Measurements from ENCODE around the gene AXIN1.
"Not testable (repeated sequence)": the region's sequence is repeated elsewhere in the genome, so short reads cannot be mapped to it uniquely, and the experiment has no call there.

AXIN1 gene

DNA sequence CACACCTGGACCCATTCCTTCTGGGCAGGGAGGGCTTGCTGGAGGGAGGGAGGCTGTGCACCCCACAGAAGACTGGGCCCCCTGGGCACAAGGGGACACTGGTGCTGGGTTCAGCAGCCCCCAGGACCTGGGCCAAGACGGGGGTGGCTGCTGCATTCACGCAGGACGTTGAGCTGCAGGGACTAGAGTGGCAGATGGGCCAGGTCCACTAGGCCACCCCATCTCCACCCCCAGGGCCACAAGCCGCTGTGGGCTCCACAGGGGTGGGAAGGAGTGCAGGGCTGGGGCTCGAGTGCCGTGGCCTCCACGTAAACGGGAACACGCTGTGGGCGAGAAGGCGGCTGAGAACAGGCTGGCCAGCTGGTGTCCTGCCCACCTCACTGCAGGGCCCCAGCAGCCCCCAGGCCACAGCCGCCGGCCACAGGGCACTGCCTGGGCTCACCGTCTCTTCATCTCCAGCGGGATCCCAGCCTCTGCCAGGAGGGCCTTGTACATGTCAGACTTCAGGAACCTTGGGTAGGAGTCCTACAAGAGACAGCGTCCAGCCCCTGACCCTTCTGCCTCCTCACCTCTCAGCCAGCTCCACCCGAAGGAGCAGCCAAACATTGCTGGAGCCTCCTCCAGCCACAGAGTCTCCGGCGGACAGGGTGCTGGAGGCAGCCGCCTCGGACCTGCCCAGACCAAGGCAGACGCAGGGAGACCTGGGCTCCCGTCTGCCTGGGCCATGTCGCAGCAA is 83.3 kb downstream of the AXIN1 start:
- TF ChIP-seq, protein P1, sequence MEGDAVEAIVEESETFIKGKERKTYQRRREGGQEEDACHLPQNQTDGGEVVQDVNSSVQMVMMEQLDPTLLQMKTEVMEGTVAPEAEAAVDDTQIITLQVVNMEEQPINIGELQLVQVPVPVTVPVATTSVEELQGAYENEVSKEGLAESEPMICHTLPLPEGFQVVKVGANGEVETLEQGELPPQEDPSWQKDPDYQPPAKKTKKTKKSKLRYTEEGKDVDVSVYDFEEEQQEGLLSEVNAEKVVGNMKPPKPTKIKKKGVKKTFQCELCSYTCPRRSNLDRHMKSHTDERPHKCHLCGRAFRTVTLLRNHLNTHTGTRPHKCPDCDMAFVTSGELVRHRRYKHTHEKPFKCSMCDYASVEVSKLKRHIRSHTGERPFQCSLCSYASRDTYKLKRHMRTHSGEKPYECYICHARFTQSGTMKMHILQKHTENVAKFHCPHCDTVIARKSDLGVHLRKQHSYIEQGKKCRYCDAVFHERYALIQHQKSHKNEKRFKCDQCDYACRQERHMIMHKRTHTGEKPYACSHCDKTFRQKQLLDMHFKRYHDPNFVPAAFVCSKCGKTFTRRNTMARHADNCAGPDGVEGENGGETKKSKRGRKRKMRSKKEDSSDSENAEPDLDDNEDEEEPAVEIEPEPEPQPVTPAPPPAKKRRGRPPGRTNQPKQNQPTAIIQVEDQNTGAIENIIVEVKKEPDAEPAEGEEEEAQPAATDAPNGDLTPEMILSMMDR (conservative IDR thresholded peaks at IDR 0.05; ENCODE audit: low read depth, low read length), result no peak
- DNase-seq (ENCODE audit: low read depth), result no peak
- no peak overlapping the region for H3K4me3 ChIP-seq (ENCODE audit: low read depth, low read length)

DNA sequence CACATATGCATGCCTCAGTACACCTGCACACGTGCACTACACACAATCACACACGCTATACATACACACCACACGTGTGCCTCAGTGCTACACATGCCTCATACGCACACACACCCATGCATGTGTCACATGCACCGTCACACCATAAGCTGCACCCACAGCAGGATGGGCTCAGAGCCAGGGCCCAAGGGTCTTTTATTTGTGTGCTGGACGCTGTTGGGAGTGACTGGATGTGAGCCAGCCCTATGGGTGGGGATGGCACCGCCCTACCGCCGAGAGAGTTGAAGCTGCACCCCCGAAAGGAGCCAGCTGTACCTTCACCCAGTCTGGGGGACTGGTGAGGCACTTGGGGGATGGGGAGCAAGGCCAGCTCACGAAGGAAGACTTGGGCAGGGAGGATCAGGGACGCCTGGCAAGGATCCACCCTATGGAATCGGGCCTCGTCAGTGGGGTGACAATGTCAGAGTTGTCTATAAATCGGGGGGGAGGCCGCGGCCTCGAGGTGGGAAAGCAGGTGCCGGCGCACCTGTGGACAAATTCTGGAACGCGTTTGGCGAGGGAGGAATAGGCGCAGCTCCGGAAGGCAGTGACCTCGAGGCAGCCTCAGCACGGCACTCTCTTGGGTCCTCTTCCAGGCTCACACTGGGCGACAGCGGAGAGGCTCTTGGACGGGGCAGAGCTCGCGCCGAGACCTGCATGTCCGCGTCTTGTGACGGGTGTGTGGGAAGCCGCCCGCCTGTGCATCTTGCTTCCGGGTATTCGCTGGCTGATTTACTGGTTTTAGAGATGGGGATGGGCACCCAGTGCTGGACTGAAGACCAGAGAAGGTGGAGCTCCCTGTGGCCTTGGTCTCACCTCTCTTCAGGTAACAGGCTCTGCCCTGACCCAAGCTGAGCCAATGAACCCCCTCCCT is 84.1 kb downstream of the AXIN1 start:
- H3K4me3 ChIP-seq (ENCODE audit: low read depth, low read length), result no peak overlapping the region
- DNase-seq (ENCODE audit: low read depth), result no peak
- TF ChIP-seq, protein P1 (conservative IDR thresholded peaks at IDR 0.05; ENCODE audit: low read depth, low read length), result no peak

DNA sequence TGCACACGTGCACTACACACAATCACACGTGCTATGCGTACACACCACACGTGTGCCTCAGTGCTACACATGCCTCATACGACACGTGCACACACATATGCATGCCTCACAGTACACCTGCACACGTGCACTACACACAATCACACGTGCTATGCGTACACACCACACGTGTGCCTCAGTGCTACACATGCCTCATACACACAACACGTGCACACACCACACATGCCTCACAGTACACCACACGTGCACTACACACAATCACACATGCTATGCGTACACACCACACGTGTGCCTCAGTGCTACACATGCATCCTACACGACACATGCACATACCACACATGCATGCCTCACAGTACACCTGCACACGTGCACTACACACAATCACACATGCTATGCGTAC is 85.0 kb downstream of the AXIN1 start:
- DNase-seq (ENCODE audit: low read depth); H3K4me3 ChIP-seq (ENCODE audit: low read depth, low read length): not testable (repeated sequence)

DNA sequence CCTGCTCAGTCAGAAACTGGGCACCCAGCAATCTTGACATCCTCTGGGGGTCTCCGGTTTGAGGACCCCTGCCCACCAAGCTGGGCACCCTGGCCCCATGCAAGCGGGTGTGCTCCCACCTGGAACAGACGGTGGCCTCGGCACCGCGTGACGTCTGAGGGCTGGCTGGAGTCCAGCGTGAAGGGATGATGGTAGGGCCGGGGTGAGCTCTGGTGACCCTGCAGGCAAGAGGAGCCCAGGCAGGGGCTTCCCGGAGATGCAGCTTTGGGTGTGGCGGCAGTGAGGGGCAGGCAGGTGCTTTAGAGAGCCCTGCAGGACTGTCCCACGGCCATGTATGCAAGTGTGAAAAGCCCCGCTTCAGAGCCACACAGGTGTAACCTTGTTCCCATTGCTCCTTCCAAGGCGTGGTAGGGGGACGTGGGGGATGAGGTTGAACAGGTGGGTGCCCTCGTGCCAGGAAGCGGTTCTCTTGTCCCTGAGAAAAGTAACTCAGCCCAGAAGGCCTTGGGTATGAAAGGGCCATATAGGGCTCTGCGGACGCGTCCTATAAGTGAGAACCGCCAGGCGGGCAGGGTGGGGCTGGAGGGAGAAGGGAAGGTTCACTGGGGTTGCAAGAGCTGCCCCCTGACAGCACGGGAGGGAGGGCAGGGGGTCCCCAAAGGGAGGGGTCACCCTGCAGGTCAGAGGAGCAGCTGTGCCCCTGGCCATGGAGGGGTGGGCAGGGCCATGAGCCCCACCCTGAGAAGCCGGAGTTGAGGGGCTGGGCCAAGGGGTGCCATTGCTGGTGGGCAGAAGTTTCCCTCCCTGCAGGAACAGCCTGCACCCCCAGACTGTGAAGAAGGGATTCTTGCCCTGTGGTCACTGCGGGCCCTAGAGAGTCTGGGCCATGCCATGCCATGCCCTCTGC is 86.0 kb downstream of the AXIN1 start:
- H3K4me3 ChIP-seq (ENCODE audit: low read depth, low read length), result no peak overlapping the region
- DNase-seq (ENCODE audit: low read depth), result no peak
- TF ChIP-seq, protein P1 (conservative IDR thresholded peaks at IDR 0.05; ENCODE audit: low read depth, low read length), result no peak

DNA sequence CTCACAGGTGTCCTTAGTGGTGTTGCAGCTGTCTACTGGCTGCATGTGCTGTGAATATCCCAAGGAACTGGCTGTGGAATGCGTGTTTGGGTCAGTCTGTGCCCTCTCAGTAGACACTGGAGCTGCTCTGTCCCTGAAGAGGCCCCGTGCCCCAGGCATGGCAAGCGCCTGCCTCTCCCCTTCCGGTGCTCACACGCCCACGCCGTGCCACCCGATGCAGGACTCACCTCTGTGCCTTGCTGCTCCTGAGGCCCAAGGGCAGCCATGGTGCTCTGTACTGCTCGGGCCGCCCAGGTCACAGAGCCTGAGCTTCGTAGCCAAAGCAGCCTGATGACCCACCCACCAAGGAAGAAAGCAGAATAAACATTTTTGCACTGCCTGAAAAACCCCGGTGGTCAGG is 86.8 kb downstream of the AXIN1 start:
- no peak overlapping the region for H3K4me3 ChIP-seq (ENCODE audit: low read depth, low read length)
- DNase-seq (ENCODE audit: low read depth), result no peak
- TF ChIP-seq, protein P1 (conservative IDR thresholded peaks at IDR 0.05; ENCODE audit: low read depth, low read length), result no peak

DNA sequence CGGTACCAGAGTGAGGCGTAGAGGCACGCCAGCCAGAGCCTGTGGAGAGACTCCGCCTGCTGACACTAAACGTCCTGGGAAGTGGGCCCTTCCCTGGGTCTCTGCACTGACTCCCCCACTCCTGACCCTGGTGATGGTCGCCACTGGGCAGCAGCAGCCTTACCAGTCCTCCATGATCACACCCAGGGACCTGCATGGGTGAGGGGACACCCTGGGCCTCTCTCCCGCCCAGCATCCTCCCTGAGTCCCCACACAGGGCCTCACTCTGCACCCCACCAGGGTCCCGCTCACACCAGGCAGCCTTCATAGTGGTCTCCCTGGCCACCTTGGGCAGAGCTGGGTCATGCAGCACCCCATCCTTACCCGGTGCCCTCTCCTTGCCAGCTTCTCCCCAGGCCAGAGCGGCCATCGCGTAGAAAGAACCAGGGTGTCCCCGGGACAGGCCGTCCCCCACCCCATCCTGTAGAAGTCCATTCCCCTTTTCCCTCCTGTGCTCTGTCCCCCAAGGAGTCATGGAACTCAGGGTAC is 87.5 kb downstream of the AXIN1 start:
- no peak overlapping the region for H3K4me3 ChIP-seq (ENCODE audit: low read depth, low read length)
- no peak for DNase-seq (ENCODE audit: low read depth)
- TF ChIP-seq, protein P1 (conservative IDR thresholded peaks at IDR 0.05; ENCODE audit: low read depth, low read length), result no peak

Data from choroid plexus epithelial cell (primary cell).